Measurements from ENCODE around the gene KIF26A. TPM values are rescaled to one million over a fixed set of nuclear protein-coding genes. Genes with fewer than 3 reads are reported as not detected.
"Not testable (repeated sequence)": the region's sequence is repeated elsewhere in the genome, so short reads cannot be mapped to it uniquely, and the experiment has no call there.

KIF26A gene
- polyA plus RNA-seq, 1 donor from 2014 or later, result 11.2 TPM

DNA sequence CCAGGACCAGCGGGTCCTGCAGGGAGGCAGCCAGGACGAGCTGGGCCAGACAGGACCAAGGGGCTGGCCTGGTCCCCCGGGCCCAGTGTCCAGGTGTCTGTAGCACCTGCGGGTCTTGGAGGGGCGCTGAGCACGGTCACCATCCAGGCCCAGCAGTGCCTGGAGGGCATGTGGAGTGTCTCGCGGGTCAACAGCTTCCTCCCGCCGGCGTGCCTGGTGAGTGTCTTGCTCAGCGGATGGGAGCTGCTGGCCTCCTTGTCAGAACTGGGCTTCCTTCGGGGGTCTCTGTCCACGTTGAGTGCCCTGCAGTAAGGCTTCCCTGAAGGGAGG is 13.8 kb downstream of the KIF26A start:
- Histone ChIP-seq H4K20me1 (ENCODE audit: insufficient read depth) (no peaks in the 10 kb centered on the region), H3F3A (ENCODE audit: insufficient read depth, low read length, poor library complexity, severe bottlenecking) (no peaks in the 10 kb centered on the region), H3K79me2 (replicated peaks; ENCODE audit: insufficient read depth, low read length) (peaks cover 3% of the 10 kb centered on the region), H2AFZ (ENCODE audit: low read depth, low read length) (no peak overlapping the region), H3K27me3 (ENCODE audit: insufficient read depth, low read depth, low read length) (no peaks in the 10 kb centered on the region), H3K4me2 (ENCODE audit: low read length) (no peak overlapping the region), H3K9me3 (ENCODE audit: low read length) (no peaks in the 10 kb centered on the region), H3K36me3 (ENCODE audit: insufficient read depth, low read length) (no peaks in the 10 kb centered on the region), H3K9ac (ENCODE audit: low read length) (no peak overlapping the region), H3K4me3 (ENCODE audit: low read length) (no peak overlapping the region), H3K9me2 (ENCODE audit: insufficient read depth, low read length) (no peaks in the 10 kb centered on the region), H3K27ac (ENCODE audit: low read length) (peak overlapping the region; percentile 55)
- TF ChIP-seq POLR2AphosphoS5 (IDR thresholded peaks at IDR 0.05) (no peak), SMC3 (conservative IDR thresholded peaks at IDR 0.05; ENCODE audit: poor library complexity) (no peak), TAF1 (IDR thresholded peaks at IDR 0.05; ENCODE audit: low read depth) (no peak), EZH2 (IDR thresholded peaks at IDR 0.05; ENCODE audit: borderline replicate concordance, insufficient read depth, low read length, poor library complexity, severe bottlenecking) (no peak), RAD21 (conservative IDR thresholded peaks at IDR 0.05) (no peak), MXI1 (conservative IDR thresholded peaks at IDR 0.05; ENCODE audit: poor library complexity, severe bottlenecking) (no peak), EP300 (conservative IDR thresholded peaks at IDR 0.05; ENCODE audit: poor library complexity, severe bottlenecking) (no peak)
- TF ChIP-seq, protein P1, sequence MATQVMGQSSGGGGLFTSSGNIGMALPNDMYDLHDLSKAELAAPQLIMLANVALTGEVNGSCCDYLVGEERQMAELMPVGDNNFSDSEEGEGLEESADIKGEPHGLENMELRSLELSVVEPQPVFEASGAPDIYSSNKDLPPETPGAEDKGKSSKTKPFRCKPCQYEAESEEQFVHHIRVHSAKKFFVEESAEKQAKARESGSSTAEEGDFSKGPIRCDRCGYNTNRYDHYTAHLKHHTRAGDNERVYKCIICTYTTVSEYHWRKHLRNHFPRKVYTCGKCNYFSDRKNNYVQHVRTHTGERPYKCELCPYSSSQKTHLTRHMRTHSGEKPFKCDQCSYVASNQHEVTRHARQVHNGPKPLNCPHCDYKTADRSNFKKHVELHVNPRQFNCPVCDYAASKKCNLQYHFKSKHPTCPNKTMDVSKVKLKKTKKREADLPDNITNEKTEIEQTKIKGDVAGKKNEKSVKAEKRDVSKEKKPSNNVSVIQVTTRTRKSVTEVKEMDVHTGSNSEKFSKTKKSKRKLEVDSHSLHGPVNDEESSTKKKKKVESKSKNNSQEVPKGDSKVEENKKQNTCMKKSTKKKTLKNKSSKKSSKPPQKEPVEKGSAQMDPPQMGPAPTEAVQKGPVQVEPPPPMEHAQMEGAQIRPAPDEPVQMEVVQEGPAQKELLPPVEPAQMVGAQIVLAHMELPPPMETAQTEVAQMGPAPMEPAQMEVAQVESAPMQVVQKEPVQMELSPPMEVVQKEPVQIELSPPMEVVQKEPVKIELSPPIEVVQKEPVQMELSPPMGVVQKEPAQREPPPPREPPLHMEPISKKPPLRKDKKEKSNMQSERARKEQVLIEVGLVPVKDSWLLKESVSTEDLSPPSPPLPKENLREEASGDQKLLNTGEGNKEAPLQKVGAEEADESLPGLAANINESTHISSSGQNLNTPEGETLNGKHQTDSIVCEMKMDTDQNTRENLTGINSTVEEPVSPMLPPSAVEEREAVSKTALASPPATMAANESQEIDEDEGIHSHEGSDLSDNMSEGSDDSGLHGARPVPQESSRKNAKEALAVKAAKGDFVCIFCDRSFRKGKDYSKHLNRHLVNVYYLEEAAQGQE (IDR thresholded peaks at IDR 0.05; ENCODE audit: borderline replicate concordance), result no peak
- TF ChIP-seq, protein P2, sequence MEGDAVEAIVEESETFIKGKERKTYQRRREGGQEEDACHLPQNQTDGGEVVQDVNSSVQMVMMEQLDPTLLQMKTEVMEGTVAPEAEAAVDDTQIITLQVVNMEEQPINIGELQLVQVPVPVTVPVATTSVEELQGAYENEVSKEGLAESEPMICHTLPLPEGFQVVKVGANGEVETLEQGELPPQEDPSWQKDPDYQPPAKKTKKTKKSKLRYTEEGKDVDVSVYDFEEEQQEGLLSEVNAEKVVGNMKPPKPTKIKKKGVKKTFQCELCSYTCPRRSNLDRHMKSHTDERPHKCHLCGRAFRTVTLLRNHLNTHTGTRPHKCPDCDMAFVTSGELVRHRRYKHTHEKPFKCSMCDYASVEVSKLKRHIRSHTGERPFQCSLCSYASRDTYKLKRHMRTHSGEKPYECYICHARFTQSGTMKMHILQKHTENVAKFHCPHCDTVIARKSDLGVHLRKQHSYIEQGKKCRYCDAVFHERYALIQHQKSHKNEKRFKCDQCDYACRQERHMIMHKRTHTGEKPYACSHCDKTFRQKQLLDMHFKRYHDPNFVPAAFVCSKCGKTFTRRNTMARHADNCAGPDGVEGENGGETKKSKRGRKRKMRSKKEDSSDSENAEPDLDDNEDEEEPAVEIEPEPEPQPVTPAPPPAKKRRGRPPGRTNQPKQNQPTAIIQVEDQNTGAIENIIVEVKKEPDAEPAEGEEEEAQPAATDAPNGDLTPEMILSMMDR (IDR thresholded peaks at IDR 0.05; ENCODE audit: poor library complexity, severe bottlenecking), result no peak

DNA sequence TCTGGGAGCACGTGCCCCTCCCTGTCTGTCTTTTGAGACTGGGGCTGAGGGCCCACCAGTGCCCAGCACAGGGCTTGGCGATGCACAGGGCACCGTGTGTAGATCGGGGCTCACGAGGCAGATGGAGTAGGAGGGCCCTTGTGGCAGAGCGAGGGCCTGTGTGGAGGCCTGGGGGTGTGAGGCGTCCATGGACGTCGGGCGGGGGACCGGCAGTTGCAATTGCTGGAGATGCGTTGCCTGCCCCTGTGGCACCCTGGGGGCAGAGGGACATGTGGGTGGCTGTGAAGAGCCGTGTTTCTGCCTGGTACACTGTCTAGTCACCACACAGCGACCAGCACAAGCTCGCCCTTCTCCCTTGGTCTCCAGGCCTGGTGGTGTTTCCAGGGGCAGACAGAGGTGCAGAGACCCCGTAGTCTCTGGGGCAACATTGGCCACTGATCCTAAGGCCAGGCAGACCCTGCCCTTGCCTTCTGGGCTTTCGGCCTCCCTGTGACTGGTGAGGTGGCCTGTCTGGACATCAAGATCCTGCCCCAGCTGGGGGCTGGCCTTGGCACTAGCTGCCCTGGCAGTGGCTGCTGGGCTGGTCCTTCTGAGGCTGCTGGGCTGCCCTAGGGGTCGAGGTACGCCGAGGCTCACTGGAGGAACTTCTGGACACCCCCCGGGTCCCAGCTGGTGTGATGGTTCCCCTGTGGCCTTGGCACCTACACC is 14.5 kb downstream of the KIF26A start:
- no peaks in the 10 kb centered on the region for H3K27me3 ChIP-seq (ENCODE audit: insufficient read depth, low read depth, low read length)
- H3K9me2 ChIP-seq (ENCODE audit: insufficient read depth, low read length), result no peaks in the 10 kb centered on the region
- no peak overlapping the region for H3K9ac ChIP-seq (ENCODE audit: low read length)
- H2AFZ ChIP-seq (ENCODE audit: low read depth, low read length), result no peak overlapping the region
- H4K20me1 ChIP-seq (ENCODE audit: insufficient read depth), result no peaks in the 10 kb centered on the region
- H3K27ac ChIP-seq (ENCODE audit: low read length), result no peak overlapping the region
- H3K9me3 ChIP-seq (ENCODE audit: low read length), result no peaks in the 10 kb centered on the region
- no peaks in the 10 kb centered on the region for H3K36me3 ChIP-seq (ENCODE audit: insufficient read depth, low read length)
- no peaks in the 10 kb centered on the region for H3K79me2 ChIP-seq (replicated peaks; ENCODE audit: insufficient read depth, low read length)
- TF ChIP-seq MXI1 (conservative IDR thresholded peaks at IDR 0.05; ENCODE audit: poor library complexity, severe bottlenecking), result no peak
- TF ChIP-seq EP300 (conservative IDR thresholded peaks at IDR 0.05; ENCODE audit: poor library complexity, severe bottlenecking), result no peak
- TF ChIP-seq SMC3 (conservative IDR thresholded peaks at IDR 0.05; ENCODE audit: poor library complexity), result no peak
- TF ChIP-seq, protein P1 (IDR thresholded peaks at IDR 0.05; ENCODE audit: borderline replicate concordance), result no peak
- no peak overlapping the region for H3K4me3 ChIP-seq (ENCODE audit: low read length)
- no peak overlapping the region for H3K4me2 ChIP-seq (ENCODE audit: low read length)
- no peaks in the 10 kb centered on the region for H3F3A ChIP-seq (ENCODE audit: insufficient read depth, low read length, poor library complexity, severe bottlenecking)

GRCh38 chr14:104153394-104153755 is 15.0 kb downstream of the KIF26A start:
- H3K9ac ChIP-seq (ENCODE audit: low read length); H3K79me2 ChIP-seq (replicated peaks; ENCODE audit: insufficient read depth, low read length); H3K36me3 ChIP-seq (ENCODE audit: insufficient read depth, low read length); H2AFZ ChIP-seq (ENCODE audit: low read depth, low read length); H3K9me3 ChIP-seq (ENCODE audit: low read length); H3K27ac ChIP-seq (ENCODE audit: low read length); H4K20me1 ChIP-seq (ENCODE audit: insufficient read depth); H3K4me2 ChIP-seq (ENCODE audit: low read length); H3K4me3 ChIP-seq (ENCODE audit: low read length); H3K9me2 ChIP-seq (ENCODE audit: insufficient read depth, low read length); H3F3A ChIP-seq (ENCODE audit: insufficient read depth, low read length, poor library complexity, severe bottlenecking); H3K27me3 ChIP-seq (ENCODE audit: insufficient read depth, low read depth, low read length): not testable (repeated sequence)
